H9 (cell line): ENCODE data around the gene DKK3. TPM values are rescaled to one million over a fixed set of nuclear protein-coding genes. Genes with fewer than 3 reads are reported as not detected.
A peak's percentile ranks its signal among the peaks of the same experiment; 100 is the strongest.

Experiments
- DNase-seq: peaks from one replicate; pipeline ENCODE4 v3.0.0-alpha.2; 2017
- H2AFZ ChIP-seq: one replicate; pipeline ENCODE4 v1.6.1; 2013; ENCODE audit warnings: mild to moderate bottlenecking, low read length, control low read depth, moderate library complexity
- H2AK5ac ChIP-seq: 2 replicates; pipeline ENCODE4 v1.6.1; 2013; ENCODE audit warnings: low read length, control low read depth, mixed read lengths; ENCODE audit not compliant: insufficient read length
- H2BK120ac ChIP-seq: one replicate; pipeline ENCODE4 v1.6.1; 2013; ENCODE audit warnings: low read depth, mild to moderate bottlenecking, low read length, control low read depth, inconsistent platforms; ENCODE audit not compliant: poor library complexity, severe bottlenecking
- H2BK12ac ChIP-seq: 2 replicates; pipeline ENCODE4 v1.6.1; 2013; ENCODE audit warnings: low read length, control low read depth, mixed read lengths, low read depth; ENCODE audit not compliant: insufficient read length
- H2BK15ac ChIP-seq: 2 replicates; pipeline ENCODE4 v1.6.1; 2013; ENCODE audit warnings: low read depth, low read length, control low read depth
- H2BK20ac ChIP-seq: one replicate; pipeline ENCODE4 v1.6.1; 2013; ENCODE audit warnings: low read depth, mild to moderate bottlenecking, low read length, control low read depth, inconsistent platforms; ENCODE audit not compliant: poor library complexity, severe bottlenecking
- H2BK5ac ChIP-seq: 2 replicates; pipeline ENCODE4 v1.6.1; 2013; ENCODE audit warnings: low read length, control low read depth, mixed read lengths; ENCODE audit not compliant: insufficient read length
- H3K14ac ChIP-seq: 2 replicates; pipeline ENCODE4 v1.6.1; 2013; ENCODE audit warnings: low read length, control low read depth; ENCODE audit not compliant: insufficient read depth
- H3K18ac ChIP-seq: 2 replicates; pipeline ENCODE4 v1.6.1; 2013; ENCODE audit warnings: low read depth, mild to moderate bottlenecking, mixed read lengths, low read length, control low read depth; ENCODE audit not compliant: insufficient read length
- H3K23ac ChIP-seq: 2 replicates; pipeline ENCODE4 v1.6.1; 2013; ENCODE audit warnings: low read length, control low read depth, mixed read lengths, low read depth; ENCODE audit not compliant: insufficient read length
- H3K23me2 ChIP-seq: 2 replicates; pipeline ENCODE4 v1.6.1; 2013; ENCODE audit warnings: low read depth, mild to moderate bottlenecking, mixed read lengths, low read length, control low read depth; ENCODE audit not compliant: insufficient read length, poor library complexity, severe bottlenecking
- H3K27ac ChIP-seq: 2 replicates; pipeline ENCODE4 v1.5.1; 2013; ENCODE audit warnings: low read length, control low read depth, mixed read lengths, low read depth; ENCODE audit not compliant: insufficient read length
- H3K27me3 ChIP-seq: 2 replicates; pipeline ENCODE4 v1.6.1; 2013; ENCODE audit warnings: low read length, control low read depth, inconsistent platforms; ENCODE audit not compliant: insufficient read depth
- H3K4ac ChIP-seq: 2 replicates; pipeline ENCODE4 v1.6.1; 2013; ENCODE audit warnings: low read depth, mild to moderate bottlenecking, control low read depth, inconsistent platforms, low read length, moderate library complexity
- H3K4me1 ChIP-seq: 2 replicates; pipeline ENCODE4 v1.6.1; 2013; ENCODE audit warnings: low read length, control low read depth, inconsistent platforms; ENCODE audit not compliant: insufficient read depth
- H3K4me2 ChIP-seq: 2 replicates; pipeline ENCODE4 v1.6.1; 2013; ENCODE audit warnings: low read length, control low read depth, mixed read lengths; ENCODE audit not compliant: insufficient read length, insufficient read depth
- H3K56ac ChIP-seq: 2 replicates; pipeline ENCODE4 v1.6.1; 2013; ENCODE audit warnings: low read depth, mild to moderate bottlenecking, mixed read lengths, low read length, control low read depth; ENCODE audit not compliant: insufficient read length
- H3K79me1 ChIP-seq: 2 replicates; pipeline ENCODE4 v1.6.1; 2013; ENCODE audit warnings: low read depth, mild to moderate bottlenecking, moderate library complexity, low read length, control low read depth, inconsistent platforms; ENCODE audit not compliant: insufficient read depth, poor library complexity, severe bottlenecking
- H3K79me2 ChIP-seq: 2 replicates; pipeline ENCODE4 v1.6.1; 2013; ENCODE audit warnings: low read length, control low read depth, inconsistent platforms; ENCODE audit not compliant: insufficient read depth
- H3K9ac ChIP-seq: 2 replicates; pipeline ENCODE4 v1.6.1; 2013; ENCODE audit warnings: low read length, control low read depth, mixed read lengths; ENCODE audit not compliant: insufficient read length; ENCODE audit errors: extremely low read depth
- H3K9me3 ChIP-seq: one replicate; pipeline ENCODE4 v1.6.1; 2013; ENCODE audit warnings: low read depth, low read length, inconsistent platforms; ENCODE audit not compliant: control insufficient read depth
- H3T11ph ChIP-seq: one replicate; pipeline ENCODE4 v1.6.1; 2013; ENCODE audit warnings: mild to moderate bottlenecking, low read length, control low read depth, inconsistent platforms
- H4K20me1 ChIP-seq: one replicate; pipeline ENCODE4 v1.6.1; 2013; ENCODE audit not compliant: control insufficient read depth, insufficient read length, insufficient read depth
- H4K5ac ChIP-seq: 2 replicates; pipeline ENCODE4 v1.6.1; 2013; ENCODE audit warnings: low read depth, mild to moderate bottlenecking, mixed read lengths, low read length, control low read depth; ENCODE audit not compliant: insufficient read length
- H4K8ac ChIP-seq: replicated peaks from 2 replicates; pipeline ENCODE4 v1.6.1; 2013; ENCODE audit warnings: low read length, control low read depth, mixed read lengths, low read depth; ENCODE audit not compliant: insufficient read length
- H4K91ac ChIP-seq: 2 replicates; pipeline ENCODE4 v1.6.1; 2013; ENCODE audit warnings: low read depth, mild to moderate bottlenecking, moderate library complexity, mixed read lengths, low read length, control low read depth; ENCODE audit not compliant: insufficient read length
- H3K27ac Mint-ChIP-seq, 3 experiments: 2 replicates in 2 of 3; 3 replicates in 1 of 3; pipeline ENCODE4 v1.8.0; 2020 to 2021; ENCODE audit warnings: mixed read lengths in 3 of 3, mild to moderate bottlenecking in 1 of 3, moderate library complexity in 1 of 3
- H3K27me3 Mint-ChIP-seq: 2 replicates; pipeline ENCODE4 v1.8.0; 2021; ENCODE audit warnings: low read depth, mild to moderate bottlenecking, moderate library complexity, mixed read lengths
- H3K36me3 Mint-ChIP-seq, 3 experiments: 2 replicates in 2 of 3; 3 replicates in 1 of 3; pipeline ENCODE4 v1.8.0; 2020 to 2021; ENCODE audit warnings: low read depth in 3 of 3, mixed read lengths in 3 of 3; ENCODE audit not compliant: insufficient read depth in 1 of 3
- H3K4me1 Mint-ChIP-seq, 2 experiments: 2 replicates each; pipeline ENCODE4 v1.8.0; 2020; ENCODE audit warnings: mixed read lengths in 2 of 2
- H3K4me3 Mint-ChIP-seq, 2 experiments: 2 replicates in 1 of 2; 3 replicates in 1 of 2; pipeline ENCODE4 v1.8.0; 2020 to 2021; ENCODE audit warnings: mild to moderate bottlenecking in 2 of 2, mixed read lengths in 2 of 2, moderate library complexity in 1 of 2
- H3K9me3 Mint-ChIP-seq, 2 experiments: 2 replicates in 1 of 2; 3 replicates in 1 of 2; pipeline ENCODE4 v1.8.0; 2020; ENCODE audit warnings: mild to moderate bottlenecking in 2 of 2, mixed read lengths in 2 of 2, moderate library complexity in 1 of 2
- CTCF ChIP-seq: fragments of 200-600 bp; sonication (generic); conservative IDR thresholded peaks from 3 replicates; pipeline ENCODE4 v1.8.0; 2021; ENCODE audit warnings: antibody characterized with exemption, mild to moderate bottlenecking
- WGBS: extraction: QIAGEN DNeasy Blood & Tissue Kit; methylation state at CpG from one replicate; pipeline ENCODE4 v1.1.7; 2013; ENCODE audit warnings: missing lambda C conversion rate, low lambda C conversion rate, mixed read lengths; ENCODE audit not compliant: insufficient read length; ENCODE audit errors: extremely low coverage; 5-methylcytosine and 5-hydroxymethylcytosine counted together
- total RNA-seq: library from RNA; stranded (reverse); gene quantifications from 2 replicates; pipeline ENCODE4 v1.2.1, GENCODE V29; 2021

Gene DKK3
- total RNA-seq, 1 experiment from 2014 or later, result 17.1 TPM

DNA sequence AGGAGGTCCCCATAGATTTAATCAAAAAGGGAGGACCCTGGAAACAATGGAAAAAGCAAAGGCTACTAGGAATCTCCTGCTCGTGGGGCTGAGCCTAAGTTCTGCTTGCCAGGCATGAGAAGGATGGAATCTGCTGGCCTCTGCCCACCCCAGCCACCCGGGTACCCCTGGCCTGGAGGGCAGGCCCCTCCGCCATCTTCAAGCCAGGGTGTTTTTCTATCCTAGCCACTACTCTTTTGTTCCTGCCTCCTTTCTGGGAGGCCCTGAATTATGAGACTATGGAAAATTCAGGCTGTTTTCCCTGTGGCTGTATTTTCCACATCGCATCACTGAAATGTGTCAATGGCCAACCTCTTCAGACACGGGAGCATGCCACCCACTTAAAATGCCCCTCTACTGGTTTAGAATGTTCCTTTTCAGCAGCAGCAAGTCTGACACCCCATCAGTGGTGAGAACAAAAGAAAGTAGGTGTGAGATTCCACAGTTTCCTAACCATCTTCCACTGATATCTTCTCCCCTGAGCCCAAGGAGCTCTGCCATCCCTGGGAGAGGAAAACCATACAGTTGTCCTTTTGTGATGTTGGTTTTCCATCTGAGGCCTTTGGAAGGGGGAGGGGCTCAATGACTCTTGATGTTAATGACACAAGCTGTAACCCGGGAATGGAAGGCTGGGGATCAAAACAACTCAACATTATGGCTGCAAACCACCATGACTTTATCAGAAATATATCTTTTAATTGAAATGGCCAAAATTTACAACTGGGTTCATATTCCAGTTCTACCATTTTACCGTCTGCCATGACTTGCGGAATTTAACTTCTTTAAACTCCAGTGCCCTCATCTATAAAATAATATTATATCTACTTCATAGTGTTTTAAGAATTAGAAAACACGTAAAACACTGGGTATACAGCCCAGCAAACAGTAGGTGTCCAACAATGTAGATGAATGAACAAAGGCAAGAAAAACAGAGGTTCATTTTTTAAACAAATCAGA is 22.2 kb downstream of the DKK3 start:
- Histone ChIP-seq H3K4me2 (peak overlapping the region; percentile 8), H2BK120ac (no peak overlapping the region), H3K18ac (no peak overlapping the region), H3K4me1 (peaks cover 3% of the 10 kb centered on the region; the same call in 1 of the 2 replicates), H2BK12ac (no peak overlapping the region), H3K23me2 (no peaks in the 10 kb centered on the region), H4K91ac (no peak overlapping the region), H4K5ac (no peak overlapping the region), H4K8ac (no peak overlapping the region), H3K14ac (no peak overlapping the region), H3K4ac (no peak overlapping the region), H2BK5ac (no peak overlapping the region), H3K79me2 (no peaks in the 10 kb centered on the region), H2AK5ac (no peak overlapping the region), H3K9me3 (no peaks in the 10 kb centered on the region), H3K56ac (no peak overlapping the region), H2BK15ac (no peak overlapping the region), H3T11ph (no peak overlapping the region), H3K79me1 (no peaks in the 10 kb centered on the region), H3K27ac (no peak overlapping the region), H3K27me3 (no peaks in the 10 kb centered on the region), H2BK20ac (no peak overlapping the region), H3K23ac (no peak overlapping the region), H2AFZ (no peak overlapping the region), H3K9ac (no peak overlapping the region), H4K20me1 (no peaks in the 10 kb centered on the region)
- Mint-ChIP-seq H3K27me3 (no peaks in the 10 kb centered on the region), H3K9me3 (no peaks in the 10 kb centered on the region), H3K36me3 (peaks cover 0 to 8% (median 5%) of the 10 kb centered on the region in 3 experiments; a peak in 6 of 7 replicates), H3K27ac (no peak overlapping the region; a peak in 1 of 7 replicates), H3K4me1 (peaks cover 16 to 17% of the 10 kb centered on the region in 2 experiments), H3K4me3 (no peak overlapping the region)
- no CpG with 5 or more reads among the region's 9 CpGs for WGBS
- DNase-seq, result peak; percentile 12
- TF ChIP-seq CTCF, result no peak
